CD4-positive, alpha-beta T cell treated with Interleukin-15 for 1 hour (primary cell): ENCODE measurements around the gene CCDC183.
A peak's percentile ranks its signal among the peaks of the same experiment; 100 is the strongest.
"Not testable (repeated sequence)": the region's sequence is repeated elsewhere in the genome, so short reads cannot be mapped to it uniquely, and the experiment has no call there.

Experiments
- DNase-seq: peaks from one replicate; pipeline ENCODE4 v3.0.0-alpha.2; 2020

Gene CCDC183

DNA sequence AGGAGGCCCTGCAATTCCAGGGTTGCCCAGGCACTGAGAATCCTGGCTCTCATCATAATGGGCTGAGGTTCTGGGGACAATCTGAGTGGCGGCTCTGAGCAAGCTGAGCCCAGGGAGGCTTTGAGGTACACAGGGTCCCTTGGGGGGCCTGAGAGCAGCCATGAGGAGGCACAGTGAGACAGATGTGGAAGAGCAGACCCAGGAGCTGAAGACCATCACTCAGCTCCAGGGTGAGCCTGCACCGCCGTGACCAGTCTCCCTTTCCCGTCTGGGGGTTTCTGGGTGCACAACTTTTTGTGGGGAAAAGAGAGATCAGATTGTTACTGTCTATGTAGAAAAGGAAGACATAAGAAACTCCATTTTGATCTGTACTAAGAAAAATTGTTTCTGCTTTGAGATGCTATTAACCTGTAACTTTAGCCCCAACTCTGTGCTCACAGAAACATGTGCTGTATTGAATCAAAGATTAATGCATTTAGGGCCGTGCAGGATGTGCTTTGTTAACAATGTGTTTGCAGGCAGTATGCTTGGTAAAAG is at the start of gene CCDC183:
CCDC183 (plus strand) TSS at position 101 of the 537 bp plus-strand sequence; CDS start at position 161, 60 bp downstream.
- DNase-seq: no peak

DNA sequence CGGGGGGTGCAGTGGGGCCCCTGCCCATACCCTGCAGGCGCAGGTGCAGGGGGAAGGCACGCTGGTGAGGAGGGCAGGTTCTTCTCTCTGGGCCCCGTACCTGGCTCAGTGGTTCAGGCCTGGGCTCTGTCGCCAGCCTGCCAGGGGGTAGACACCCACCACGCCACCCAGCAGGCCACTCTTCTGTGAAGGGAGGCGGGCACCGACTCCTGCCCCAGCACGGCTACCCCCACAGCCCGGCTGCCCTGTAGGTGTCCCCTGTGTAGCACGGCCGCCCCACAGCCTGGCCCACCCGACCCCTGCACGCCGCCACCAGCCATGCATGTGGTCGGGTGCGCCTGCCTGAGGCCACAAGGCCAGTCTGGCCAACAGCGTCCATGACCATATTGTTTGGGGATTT is 49.5 kb upstream of the CCDC183 start:
- no peak for DNase-seq

DNA sequence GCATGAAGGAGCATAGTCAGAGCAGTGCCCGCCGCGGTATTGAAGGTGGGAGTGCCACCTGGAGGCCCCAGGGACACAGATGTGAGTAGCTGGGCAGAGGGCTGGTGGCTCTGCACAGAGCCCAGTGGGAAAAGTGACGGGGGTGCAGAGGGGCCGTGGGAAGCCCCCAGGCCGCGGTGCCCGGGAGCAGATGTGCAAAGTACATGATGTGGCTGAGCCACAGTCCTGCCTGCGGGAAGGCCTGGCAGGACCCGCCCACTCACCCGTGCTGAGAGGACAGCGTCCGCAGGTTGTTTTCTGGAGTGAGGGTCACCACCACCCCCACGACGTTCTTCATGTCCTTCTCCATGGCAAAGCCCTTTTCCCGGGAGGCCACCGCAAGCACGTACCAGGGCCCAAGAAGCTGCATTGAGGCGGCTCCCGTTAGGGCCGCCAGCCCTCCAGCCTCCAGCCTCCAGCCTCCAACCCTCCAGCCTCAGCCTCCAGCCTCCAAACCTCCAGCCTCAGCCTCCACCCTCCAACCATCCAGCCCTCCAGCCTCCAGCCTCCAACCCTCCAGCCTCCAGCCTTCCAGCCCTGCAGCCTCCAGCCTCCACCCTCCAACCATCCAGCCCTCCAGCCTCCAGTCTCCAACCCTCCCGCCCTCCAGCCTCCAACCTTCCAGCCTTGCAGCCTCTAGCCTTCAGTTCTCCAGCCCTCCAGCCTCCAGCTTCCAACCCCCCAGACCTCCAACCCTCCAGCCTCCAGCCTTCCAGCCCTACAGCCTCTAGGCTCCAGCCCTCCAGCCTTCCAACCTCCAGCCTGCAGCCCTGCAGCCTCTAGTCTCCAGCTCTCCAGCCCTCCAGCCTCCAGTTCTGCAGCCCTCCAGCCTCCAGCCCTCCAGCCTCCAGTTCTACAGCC is 48.7 kb upstream of the CCDC183 start:
- no peak for DNase-seq

DNA sequence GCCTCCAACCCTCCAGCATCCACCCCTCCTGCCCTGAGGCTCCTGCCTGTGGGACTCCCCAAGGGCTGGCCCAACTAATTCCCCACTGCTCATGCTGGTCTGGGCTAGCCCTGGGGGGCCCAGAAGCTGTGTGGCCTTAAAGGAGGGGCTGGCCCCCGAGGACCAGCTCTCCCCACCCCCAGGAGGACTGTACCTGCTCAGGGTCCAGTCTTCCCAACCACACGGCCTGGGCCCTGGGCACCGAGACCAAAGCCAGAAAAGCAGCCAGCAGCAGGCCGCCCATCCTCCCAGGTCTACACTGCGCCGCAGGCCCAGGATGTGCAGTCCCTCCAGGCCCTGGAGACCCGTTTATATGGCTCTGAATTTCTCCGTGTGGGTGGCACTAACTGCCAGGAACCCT is 47.9 kb upstream of the CCDC183 start, which contains the start of gene LCN6:
LCN6 (minus strand) TSS at position 325 of the 400 bp plus-strand sequence; CDS start at position 283, 42 bp downstream.
- DNase-seq: no peak

DNA sequence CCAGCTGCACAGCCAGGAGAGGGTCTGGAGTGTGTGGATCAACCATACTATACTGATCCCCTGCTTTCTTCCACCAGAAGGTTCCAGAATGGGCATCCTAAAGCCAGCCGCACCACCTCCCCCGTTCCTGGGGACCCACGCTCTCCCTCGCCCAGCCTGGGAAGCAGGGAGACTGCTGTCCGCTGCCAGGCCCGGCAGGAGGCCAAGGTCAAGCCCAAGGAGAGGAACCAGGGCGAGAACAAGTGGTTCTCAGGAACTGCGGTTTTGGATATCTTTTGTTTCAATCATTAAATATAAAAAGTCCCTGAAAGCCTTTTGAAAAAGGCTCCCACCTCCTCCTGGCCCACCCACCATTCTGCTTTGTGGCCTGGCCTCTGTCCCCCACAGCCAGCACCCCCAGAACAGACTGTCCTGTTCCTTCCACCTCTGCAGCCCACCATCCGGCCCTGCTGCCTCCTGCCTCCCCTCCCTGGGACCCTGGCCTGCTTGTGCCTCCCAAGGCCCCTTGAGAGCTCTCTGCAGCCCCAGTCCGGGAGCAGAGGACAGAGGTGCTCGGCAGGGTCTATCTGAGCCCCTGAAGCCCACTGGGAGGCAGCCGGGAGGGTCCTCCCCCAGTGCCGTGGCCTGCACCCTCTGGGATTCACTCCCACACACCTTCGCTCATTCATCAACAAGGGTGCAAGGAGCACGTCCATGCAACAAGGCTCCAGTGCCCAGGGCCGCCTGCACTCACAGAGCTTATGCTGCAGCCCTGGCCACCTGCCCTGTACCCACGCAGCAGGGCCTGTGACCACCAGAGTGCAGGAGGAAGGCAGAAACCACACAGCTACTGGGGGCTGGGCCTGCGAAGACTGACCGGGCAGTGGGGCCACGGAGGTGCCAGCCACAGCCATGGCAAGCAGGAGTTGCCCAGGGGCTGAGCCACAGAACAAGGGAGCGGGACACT is 47.2 kb upstream of the CCDC183 start:
- DNase-seq: no peak

DNA sequence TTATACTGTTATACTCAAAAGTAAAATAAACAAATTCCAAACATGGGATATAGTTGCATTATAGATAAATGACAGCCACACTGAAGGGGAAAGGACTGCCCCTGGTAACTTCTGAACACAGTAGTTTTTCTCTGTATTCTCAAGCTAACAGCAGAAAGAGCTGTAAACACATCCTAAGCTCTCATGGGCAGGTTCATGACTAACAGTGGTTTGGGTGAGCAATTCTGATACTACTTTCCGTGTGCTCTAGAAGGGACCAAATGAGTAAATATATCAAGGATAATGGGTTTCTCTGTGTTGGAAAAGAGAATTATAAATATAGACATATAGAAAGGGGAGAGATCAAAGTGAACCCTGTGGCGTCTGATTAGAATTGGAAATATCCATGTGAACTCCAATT is 45.6 kb upstream of the CCDC183 start:
- DNase-seq: no peak

DNA sequence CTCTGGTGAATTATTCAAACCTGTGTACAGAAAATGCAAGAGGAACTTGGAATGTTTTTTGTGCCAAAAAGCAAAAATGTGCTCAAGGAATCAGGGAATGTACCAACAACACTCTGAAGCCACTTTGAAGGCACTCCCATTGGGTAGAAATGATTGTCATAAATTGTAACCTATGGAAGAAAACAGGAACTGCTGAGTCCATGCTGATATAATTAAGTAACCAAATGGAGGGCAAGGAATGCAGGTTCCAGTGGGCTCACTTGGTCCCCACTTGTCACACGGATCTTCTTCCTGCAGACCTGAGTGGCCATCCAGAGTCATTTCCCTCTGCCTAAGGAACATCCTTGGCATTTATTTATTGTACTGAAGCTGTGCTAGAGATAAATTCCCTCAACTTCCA is 44.9 kb upstream of the CCDC183 start:
- DNase-seq: no peak

DNA sequence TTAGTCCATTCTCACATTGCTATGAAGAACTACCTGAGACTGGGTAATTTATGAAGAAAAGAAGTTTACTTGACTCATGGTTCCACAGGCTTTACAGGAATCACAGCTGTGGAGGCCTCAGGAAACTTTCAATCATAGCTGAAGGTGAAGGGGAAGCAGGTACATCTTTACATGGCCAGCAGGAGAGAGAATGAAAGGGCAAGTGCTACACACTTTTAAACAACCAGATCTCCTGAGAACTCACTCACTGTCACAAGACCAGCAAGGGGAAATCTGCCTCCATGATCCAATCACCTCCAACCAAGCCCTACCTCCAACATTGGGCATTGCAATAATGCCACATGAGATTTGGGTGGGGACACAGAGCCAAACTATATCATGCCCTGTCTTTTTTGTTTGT is 44.3 kb upstream of the CCDC183 start:
- DNase-seq: no peak

DNA sequence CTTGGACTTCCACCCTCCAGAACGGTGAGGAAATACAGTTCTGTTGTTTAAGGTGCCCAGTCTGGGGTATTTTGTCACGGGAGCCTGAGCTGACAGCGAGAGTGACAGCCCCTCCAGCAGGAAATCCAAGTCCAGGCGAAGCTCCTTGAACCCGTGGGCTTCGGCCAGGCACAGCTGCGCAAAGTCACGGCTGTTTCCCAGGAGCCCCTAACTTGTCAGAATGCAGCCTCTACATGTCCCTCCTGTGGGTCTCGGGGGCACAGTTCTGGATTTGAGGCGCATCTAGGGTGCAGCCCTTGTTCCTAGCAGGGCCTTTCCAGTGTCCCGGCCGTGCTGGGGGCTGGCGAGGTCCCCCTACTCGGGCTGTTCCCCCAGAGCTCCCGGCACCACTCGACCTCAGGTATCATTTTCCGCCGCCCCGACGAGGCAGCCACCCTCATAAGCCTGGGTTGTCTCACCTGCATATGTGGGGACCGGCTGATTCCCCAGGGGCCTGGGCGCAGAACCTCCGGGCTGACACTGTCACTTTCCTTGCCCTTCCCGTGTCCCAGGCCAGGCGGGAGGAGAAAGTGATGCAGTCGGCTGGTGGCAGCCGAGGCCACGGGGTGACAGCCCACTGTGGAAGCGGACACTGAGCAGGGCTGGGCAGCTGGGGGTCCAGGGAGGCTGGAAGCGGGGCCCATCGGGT is 42.6 kb upstream of the CCDC183 start:
- DNase-seq: no peak

DNA sequence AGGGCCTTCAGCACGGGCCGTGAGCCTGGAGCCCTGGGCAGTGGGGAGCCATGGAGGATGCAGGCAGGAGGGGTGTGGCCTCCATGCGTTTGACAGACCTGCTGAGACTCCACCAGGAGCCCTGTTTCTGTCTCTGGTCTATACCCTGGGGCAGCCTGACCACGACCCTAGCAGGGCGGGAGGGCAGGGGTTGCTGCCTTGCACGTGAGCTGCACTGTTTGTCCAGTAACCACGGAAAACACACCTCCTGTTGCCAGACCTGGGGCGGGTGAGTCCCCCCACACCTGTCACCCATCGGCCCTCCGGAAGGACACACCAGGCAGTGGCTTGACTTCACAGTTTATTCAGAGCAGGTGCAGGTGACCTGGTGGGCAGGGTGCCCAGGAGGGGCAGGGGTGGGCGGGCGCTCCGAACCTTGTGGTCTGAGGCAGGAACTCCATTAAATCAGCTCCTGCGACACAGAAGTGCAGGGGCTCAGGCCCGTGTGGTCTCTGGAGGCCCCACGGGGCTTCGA is 42.0 kb upstream of the CCDC183 start:
- DNase-seq: peak; percentile 40

DNA sequence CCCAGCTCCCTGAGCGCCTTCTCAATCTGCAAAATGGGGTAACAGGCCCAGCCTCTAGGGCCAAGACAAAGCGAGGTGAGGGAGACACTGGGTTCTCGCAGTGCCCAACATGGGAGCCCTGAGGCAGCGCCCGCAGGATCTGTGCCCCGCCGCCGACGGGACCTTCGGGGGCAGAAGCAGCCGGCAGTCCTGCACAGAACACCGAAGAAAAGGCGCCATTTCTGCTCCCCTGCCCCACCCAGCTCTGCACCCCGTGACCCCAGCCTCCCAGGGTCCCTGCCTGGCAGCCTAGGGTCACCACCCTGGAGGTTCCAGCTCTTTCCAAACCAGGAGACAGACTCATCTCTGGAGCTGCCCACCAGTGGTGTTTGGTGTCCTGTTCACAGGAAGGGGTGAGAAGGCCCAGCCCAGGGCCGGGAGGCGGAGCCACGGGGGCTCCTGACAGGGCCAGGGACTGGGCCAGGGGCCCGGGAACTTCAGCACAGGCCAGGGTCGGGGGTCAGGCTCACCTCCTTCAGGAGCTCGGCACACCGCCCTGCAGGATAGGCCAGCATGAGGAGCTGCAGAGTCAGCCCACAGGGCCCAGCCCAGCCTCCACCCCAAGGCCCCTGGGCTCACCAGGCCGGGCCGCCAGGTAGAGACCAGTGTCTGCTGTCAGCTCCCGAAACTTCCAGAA is 41.4 kb upstream of the CCDC183 start:
- DNase-seq: no peak

DNA sequence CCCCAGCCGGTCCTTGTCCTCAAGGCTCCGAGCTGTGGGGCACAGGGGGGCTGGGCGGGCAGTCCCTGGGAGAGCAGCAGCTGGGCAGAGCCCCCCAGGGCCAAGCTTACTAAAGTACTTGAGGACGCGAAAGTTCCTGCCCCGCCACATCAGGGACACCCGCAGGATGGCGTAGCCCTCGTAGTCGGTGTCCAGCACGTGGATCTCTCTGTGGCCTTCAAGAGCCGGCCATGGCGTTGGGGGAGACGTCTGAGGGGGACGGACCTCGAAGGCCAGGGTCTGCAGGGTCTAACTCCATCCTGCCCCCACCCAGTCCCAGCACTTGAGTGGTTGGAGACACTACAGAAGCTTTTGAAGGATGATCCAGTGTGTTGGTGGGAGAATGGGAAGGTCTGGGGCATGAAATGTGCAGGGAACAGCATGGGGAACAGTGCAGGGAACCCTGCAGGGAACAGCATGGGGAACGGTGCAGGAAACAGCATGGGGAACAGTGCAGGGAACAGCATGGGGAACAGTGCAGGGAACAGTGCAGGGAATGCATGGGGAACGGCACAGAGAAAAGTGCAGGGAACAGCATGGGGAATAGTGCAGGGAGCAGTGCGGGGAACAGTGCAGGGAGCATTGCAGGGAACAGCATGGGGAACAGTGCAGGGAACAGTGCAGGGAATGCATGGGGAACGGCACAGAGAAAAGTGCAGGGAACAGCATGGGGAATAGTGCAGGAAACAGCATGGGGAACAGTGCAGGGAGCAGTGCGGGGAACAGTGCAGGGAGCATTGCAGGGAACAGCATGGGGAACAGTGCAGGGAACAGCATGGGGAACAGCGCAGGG is 40.6 kb upstream of the CCDC183 start:
- not testable (repeated sequence) for DNase-seq

DNA sequence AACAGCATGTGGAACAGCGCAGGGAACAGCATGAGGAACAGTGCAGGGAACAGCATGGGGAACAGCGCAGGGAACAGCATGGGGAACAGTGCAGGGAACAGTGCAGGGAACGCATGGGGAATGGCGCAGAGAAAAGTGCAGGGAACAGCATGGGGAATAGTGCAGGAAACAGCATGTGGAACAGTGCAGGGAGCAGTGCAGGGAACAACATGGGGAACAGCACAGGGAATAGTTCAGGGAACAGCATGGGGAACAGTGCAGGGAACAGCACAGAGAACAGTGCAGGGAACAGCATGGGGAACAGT is 40.1 kb upstream of the CCDC183 start:
- no peak for DNase-seq

DNA sequence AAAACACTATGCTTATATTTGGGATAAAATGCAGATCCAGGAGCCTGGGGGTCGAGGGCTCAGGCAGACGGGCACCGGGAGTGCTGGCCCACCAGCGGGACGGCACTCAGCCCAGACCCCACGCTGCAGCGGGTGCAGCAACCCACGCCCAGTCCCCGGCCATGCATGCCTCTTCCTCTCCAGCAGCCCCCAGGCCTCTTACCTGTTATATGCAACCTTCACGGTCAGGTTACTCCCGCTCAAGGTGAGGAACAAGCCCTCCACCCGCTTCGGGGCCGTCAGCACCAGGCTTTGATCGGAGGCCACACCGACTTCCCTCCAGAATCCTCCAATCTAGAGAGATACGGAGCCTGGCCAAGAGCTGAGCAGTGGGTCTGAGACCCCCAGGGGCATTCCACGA is 39.3 kb upstream of the CCDC183 start:
- DNase-seq: no peak

DNA sequence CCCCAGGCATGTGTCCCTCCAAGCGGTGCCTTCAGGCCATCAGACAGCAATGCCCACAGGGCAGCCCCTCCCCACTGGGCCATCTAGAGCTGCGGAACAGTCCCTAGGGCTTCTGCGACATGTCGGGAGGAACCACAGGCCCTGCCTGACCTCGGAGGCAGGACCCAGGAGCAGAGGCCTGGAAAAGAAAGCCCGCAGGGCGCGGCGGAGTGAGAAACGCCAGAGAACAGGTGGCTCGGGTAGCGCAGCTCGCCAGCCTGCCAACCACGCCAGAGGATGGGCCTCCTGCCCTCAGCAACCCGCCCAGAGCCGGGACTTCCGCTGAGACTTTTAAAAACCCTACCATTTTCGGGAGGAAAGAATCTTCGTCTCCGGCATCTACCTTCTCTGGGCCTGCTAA is 38.8 kb upstream of the CCDC183 start:
- no peak for DNase-seq

DNA sequence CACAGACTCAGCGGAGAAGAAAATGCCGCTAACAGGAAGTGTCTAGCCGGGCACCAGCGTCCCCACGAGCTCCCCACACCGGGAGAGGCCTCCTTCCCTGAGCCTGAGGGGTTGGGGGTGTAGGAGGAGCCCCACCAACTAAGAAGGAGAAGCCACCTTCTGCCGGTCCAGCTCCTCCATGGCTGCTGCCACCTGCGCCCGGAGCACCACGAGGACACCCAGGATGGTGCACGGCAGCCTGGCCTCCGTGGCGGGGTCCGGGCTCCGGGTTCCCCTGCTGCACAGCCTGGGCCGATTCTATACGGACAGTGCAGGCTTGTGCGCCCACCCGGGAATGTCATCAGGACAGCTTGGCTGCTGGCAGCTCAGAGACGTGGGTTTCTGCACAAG is 38.4 kb upstream of the CCDC183 start:
- no peak for DNase-seq

DNA sequence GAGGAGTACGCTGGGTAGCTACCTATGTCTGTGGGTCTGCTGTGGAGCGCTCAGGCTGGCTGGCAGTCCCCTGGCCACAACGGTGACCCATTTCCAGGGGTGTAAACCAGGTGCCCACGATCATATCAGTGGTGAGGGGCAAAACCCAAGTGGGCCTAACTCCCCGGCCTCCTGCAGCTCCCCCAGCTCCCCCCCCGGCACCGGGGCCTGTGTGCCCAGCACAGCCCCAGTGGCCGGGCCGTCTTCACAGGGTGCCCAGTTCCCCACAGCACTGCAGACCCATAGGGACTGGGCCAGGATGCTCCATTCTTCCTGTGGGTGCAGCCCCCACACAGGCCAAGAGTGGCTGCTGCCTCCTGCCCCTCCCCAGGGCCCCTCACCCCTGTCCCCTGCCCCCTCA is 37.1 kb upstream of the CCDC183 start:
- no peak for DNase-seq

DNA sequence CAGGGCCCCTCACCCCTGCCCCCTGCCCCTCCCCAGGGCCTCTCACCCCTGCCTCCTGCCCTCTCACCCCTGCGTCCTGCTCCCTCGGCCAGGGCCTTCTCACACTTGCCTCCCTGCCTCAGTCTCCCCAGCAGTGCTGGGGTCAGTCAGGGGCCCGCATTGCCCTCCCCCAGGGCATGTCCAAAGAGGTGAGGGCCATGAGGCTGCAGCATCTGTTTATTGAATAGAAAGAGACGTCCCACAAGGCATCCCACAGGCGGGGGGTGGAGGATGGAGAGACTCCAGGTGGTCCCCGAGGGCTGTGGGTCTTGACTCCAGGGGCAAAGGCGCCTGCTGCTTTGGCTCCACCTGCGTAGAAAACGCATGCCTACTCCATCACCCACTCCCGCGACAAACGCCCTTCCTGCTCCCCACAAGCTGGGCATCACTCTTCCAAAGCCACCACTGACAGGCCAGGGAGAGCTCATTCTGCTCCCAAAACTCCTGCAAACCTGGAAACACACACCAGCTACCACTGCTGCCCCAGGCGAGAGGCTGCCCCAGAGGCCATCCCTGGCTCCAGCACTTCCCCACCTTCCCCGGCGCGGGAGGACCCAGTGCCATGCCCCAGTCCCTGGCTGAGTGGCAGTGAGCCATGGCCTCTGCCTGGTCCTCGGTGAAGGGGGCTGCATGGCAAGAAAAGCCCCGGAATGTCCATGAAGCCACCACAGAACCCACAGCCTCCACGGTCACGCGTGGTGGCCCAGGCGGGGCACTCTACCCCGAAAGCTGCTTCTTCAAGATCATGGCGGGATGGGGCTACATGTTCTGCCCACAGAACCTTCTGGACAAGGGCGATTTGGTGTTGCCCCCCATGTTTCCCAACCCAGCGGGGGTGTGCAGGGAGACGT is 36.5 kb upstream of the CCDC183 start:
- peak; percentile 14 for DNase-seq

DNA sequence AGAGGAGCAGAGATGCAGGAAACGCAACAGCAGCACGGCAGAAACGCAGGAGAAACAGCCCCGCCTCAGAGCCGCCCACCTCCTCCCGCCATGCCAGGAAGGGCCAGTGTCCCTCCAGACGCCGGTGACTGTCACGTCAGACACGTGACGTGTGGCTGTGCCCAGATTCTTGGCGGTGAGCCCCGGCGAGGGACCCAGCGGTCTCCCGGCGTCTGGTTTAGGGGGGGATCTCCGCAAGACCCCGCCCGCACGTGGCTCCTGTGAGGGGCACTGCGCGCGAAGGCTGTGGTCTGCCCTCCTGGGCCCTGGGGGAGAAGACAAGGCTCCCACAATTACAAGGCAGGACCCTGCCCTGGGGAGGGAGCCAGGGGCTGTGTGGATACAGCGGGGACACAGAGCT is 35.7 kb upstream of the CCDC183 start:
- peak; percentile 13 for DNase-seq
